DMS 273 (cell line): ENCODE data around the gene MPC2.
"Not testable (repeated sequence)": the region's sequence is repeated elsewhere in the genome, so short reads cannot be mapped to it uniquely, and the experiment has no call there.

Experiments used
- DNase-seq: peaks from one replicate; lab custom pipeline; 2025; ENCODE audit not compliant: unreplicated experiment; lab: John Stamatoyannopoulos, UW

The MPC2 gene

DNA sequence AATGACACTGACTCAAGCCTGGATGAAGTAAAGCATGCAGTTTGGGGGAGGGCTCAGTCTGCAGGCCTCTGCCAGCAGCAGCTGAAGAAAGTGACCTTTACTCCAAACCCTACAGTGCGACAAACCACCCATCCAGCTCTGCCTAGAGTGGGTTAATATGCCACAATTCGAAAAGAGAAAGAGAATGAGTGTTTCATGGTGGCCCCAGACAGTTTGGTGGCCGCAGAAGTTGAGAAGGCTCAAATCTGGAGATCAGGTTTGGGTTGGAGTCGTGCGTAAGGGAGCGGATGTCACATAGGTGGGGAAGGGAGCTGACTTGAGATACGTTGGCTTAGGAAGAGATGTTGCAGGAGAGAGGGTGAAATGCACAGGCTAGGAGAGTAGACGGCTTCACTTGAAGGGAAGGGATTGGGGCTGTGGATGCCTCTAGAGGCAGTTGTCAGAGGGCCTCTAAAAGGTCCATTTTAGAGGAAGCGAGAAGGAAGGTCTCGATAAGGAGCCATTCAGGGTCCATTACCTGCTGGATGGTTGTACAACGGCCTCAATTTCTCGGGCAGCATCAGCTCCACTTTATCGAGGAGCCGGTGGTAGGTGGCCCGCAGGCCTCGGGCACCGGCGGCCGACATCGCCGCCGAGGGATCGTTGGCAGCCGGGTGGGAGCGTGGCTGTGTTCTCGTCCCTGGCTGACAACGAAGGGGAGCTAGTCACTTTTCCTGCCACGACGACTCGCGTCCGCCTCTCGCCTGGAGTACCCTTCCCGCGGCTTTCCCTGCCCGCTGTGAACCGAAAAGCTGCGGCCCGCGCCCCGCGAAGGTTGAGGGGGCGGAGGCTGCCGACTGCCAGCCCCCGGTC lies 1.4 kb downstream of the MPC2 start:
- peak; percentile 76 for DNase-seq

DNA sequence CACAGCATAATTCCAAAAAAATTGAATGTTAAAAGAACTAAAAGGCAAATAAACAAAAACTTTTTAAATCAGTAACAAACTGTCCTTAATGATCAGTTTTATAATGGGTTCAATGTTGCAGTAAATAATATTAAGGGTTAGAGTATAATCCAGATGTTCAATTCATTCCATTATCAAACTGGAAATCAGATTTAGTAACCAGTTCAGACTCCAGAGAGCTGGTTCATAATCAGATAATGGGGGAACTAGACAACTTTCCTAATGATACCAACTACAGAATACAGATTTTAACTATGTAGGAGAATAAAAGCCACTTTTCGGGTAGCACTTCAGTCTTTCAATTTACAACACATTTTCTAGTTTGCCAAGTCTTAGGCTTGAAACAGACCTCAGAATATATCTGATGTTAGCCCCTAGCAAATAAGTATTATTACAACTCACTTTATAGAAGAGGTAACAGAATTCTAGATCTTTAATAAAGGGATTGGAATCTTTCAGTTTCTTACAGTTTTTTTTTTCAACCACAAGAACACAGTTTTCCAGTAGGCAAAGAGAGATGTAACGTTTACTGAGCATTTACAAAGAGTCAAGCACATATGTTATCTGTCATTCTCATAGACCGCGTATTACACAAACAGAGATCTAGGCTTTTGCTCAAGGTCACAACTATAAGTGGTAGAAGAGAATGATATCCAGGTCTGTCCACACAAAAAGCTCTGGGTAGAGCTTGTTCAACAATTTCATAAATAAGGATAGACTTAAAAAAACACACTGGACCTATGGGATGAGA lies 2.3 kb downstream of the MPC2 start:
- DNase-seq, result no peak

DNA sequence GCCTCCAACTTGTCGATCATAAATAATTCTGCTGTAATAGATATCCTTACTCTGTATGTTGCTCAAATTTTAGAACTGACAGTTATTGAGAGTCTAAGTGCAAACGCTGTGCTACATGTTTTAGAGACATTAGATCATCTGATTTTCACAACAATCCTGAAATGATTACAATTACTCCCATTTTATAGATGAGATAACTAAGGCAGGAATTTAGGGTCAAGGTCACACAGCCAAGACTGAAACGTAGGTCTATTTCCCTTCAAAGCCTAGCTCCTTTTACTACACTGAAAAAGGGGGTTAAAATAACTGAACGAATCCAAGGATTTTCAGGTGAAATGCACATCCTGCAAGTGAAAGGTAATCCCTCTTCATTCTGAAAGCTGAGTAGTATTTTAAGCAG lies 3.1 kb downstream of the MPC2 start:
- DNase-seq, result no peak

DNA sequence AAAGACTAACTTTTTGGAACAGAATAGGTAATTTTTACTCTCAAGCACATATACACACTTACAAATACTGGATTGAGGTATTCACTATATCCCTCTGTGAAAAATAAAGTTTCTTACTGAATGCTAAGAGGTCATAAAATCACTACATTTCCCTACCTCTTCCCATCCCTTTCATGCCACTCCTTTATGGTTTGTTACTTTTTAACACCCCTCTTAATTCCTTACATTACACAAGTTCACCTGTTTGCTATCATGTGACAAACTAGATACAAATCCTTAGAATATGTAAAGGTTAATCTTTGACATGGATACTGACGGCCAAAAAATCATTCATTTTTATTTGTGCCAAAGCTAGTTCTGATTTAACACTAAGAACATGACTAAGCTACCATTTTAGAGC lies 7.1 kb downstream of the MPC2 start:
- DNase-seq, result no peak

DNA sequence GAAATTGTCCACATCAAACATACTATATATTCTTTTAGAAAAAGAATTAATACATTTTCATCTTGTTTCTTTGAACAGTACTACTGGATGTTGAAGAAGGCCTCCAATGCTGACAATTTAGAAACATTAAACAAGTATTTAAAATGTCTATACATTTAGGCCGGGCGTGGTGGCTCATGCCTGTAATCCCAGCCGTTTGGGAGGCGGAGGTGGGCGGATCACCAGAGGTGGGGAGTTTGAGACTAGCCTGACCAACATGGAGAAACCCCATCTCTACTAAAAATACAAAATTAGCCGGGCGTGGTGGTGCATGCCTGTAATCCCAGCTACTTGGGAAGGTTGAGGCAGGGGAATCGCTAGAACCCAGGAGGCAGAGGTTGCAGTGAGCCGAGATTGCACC lies 8.0 kb downstream of the MPC2 start:
- DNase-seq, result not testable (repeated sequence)

DNA sequence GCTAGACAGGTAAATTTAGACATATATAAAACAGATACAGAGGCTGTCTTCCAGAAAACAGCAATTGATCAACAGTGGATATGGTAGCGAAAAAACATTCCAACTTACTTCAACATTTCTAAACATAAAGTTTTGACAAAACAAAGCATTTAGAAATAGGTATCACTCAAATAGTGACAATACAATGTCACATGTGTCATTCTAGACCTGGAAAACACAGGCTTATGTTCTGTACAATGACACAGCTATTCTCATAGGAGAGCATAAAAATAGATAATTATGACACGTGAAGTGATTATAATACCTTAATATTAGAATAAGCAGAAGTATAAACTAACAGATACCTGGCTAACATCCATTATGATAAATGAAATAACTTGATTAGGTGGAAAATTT lies 8.4 kb downstream of the MPC2 start:
- no peak for DNase-seq

DNA sequence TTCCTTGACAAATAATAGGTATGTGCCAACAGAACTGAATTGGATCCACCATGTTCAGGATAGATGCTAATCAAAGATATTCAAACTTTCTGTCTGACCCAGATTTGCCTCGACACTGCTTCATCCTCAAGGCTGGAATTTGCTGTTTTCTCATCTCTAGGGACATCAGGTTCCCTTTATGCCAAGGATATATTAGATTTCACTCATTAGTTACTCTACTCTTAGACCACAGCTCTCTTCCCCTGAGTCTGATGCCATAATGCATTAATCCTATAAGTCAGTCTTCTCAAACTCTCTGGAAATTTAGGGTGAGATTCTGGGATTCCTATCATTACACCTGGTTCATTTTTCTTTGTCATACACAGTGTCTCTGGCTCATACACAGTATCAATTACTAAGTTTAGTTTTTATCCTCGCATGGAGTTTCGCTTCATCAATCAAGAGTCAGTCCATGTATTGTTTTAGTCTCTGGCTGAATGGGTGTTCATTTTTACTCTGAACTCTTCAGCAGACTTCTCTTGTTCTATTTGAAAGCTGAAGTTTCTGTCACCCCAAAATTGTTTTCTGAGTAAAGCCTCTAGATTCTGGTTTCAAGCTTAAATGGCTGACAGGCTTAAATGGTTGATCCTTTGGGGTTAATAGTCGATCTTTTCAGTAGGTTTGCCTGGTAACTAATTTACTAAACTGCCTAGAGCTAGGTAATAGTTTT lies 9.7 kb downstream of the MPC2 start:
- DNase-seq, result no peak

DNA sequence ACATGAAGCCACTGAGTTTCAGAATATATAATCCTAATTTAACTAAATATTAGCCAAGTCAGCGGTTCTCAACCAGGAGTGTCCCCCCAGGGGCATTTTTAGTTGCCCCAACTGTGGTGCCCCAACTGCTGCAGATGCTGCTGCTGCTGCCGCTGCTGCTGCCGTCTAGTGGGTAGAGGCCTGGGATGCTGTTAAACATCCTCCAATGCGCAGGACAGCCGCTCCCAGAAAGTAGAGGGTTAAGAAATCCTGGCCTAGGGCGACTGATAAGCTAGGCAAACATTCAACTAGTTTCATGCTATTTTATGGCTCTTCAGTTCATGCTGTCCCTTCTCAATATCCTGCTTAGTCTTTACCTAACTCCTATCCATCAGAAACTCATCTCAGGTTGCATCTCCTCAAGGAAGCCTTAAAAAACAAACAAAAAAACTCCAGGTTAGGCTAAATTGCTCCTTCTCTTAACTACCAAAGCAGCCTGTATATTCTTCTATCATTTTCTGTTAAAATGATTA lies 10.3 kb downstream of the MPC2 start:
- DNase-seq, result no peak

DNA sequence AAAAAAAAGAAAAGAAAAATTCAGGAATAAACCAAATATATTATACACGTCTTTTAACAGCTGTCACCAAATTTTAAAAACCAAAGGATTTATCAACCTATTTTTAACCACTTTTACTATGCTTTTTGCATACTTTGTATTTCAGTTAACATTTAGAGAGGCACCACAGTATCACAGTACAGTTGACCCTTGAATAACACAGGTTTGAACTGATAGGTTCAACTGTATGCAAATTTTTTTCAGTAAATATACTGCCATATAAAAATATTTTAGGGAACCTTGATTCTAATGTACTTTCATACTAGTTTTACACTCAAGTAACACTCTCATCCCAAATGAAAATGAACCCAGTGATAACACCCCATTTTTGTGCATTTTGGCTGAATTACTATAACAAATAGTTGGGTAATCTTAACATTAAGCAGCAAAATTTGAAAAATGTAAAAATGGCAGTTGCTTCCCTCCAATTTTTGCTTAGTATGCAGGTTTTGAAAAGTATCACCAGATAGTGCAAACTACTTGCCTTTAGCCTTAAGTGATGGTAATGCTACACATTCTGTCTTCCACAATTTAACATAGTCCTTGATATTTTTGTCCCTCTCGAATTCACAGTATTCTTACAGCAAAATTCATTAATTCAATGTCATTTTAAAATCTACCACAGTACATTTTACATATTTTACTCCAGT lies 12.2 kb downstream of the MPC2 start:
- DNase-seq, result no peak

DNA sequence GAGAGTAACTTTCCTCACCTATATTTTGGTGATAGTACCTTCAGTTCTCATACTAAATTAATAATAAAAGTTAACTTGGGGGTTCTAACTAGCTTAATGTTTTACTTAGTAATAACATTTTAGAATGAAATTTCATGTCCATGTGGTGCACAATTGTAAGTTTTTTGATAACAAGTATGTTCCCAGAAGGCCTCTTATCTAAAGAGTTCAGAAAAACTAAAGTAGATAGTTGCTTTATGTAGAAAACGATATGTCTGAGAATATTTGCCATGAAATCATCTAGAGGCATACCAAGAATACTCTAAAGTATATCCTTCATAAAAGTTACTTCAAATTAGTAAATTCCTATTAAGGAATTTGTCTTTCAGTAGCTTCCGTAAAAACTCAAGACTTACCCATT lies 12.8 kb downstream of the MPC2 start:
- no peak for DNase-seq

DNA sequence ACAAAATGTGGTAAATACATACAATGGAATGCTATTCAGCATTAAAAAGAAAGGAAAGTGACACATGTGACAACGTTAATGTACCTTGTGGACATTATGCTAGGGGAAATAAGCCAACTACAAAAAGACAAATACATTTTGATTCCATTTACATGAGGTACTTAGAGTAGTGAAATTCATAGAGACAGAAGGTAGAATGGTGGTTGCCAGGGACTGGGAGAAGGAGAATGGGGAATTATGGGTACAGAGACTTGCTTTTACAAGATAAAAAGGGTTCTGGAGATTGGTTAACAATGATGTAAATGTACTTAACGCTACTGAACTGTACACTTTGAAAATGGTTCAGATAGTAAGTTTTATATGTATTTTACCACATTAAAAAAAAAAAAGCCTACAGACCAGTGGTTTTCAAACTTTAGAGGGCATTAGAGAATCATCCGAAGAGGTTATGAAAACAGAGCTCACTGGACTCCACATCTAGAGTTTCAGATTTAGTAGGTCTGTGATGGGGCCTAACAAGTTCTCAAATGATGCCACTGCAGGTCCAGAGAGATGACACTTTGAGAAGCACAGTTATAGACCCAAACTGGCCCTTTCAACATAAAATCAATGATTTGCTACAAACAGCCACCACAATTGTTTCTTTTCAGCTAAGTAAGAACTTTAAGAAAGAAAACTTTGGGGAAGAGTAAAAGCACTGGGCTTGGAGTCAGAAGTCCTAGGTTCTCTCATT lies 13.4 kb downstream of the MPC2 start:
- DNase-seq, result no peak

DNA sequence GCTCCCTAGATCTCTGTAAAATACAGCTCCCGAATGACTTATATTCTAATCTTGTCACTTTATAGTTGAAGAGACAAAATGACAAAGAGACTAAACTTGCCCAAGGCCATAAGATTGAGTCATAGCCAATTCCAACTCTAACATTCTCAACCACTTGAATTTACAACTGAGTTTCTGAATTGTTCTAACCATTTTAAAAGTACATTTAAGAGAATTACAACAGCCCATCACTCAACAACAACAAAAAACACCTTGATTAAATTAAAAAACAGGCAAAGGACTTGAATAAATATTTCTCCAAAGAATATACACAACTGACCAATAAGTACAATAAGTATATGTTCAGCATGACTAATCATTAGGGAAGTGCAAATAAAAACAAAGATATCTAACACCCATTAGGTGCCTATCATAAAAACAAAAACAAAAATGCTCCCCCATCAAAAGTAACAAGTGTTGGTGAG lies 14.2 kb downstream of the MPC2 start:
- no peak for DNase-seq

DNA sequence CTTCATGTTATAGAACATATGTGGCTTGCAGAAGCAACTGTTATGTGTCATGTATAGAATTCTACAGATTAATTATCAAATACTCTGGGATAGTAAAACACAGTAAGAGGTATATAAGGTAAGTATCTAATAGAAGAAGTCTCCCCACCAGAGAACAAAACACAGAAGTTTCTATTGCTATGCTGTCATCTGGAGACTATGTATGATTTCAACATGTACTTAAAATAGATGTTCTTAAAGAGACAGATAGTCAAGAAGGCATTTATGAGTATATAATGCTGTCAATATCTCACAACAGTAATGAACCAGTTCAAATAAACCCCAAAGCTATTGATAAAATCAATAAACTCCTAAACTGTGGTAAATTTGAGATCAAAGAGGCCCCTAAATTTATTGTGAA lies 14.8 kb downstream of the MPC2 start:
- no peak for DNase-seq

DNA sequence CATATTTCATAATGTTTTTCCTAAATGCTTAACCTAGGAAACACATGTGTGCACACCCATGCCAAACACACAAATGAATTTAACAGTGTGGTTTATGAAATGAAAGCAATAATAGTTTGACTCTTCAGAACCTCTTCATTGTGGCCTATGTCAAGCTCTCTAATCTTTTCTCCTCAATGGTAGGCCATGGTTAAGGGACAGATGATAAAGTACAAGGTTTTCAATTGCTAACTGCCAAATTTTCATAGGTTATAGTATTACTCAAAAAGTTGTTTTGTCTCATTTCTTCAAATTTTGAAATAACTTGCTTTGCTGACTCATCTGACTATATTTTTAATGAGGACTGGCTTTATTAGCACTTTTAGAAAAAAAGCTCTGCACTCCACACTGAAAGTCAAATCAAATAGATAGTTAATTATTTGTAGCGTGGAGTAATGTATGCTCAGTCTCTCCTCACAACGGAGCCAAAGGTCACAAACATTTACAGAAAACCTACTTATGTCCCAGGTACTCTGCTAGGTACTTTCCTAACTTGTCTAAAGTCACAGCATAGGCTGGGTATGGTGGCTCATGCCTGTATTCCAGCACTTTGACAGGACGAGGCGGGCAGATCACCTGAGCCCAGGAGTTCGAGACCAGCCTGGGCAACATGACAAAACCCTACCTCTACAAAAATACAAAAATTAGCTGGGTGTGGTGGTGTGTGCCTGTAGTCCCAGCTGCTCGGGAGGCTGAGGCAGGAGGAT lies 19.9 kb downstream of the MPC2 start:
- DNase-seq, result no peak

DNA sequence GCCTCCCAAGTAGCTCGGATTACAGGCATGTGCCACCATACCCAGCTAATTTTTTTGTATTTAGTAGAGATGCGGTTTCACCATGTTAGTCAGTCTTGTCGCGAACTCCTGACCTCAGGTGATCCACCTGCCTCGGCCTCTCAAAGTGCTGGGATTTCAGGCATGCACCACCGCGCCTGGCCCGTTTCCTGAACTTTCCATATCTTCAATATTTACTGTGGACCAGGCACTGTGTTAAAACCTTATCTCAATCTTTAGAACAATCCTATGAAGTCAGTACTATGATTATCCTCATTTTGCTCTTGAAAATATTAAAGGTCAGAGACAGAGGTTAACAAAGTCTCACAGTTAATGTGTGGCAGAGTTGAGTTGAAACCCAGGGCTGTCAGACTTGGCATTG lies 21.3 kb downstream of the MPC2 start:
- DNase-seq, result no peak

DNA sequence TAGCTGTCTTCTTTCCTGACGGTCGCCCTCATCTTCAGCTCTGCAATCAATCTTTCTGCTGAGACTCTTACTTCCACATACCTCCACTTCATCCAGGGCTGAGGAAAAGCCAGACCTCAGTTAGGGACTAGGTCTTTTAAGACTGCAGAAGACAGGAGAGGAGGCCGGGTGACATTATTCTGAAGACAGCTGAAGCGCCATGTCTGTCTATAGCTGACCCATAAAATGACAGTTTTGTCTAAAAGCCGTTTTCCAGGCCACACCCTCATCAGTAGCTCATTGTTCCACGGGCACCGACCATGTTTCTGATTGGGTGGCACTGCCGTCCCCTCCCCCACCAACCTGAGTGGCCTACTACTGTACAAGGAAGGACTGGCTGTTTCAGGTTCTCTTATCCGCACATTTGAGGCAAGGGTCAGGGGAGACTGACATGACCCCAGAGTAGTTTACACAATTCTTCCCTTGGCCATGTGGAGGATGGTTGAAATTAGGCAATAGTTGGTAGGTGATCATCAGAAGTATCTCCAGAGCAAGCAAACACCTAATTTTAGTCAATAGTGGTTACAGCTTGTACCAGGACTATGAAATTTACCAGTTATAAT lies 22.9 kb downstream of the MPC2 start, which contains the start of gene ADCY10:
Gene ADCY10 (minus strand): TSS at position 240 of the 602 bp plus-strand sequence. CDS start 8,994 bp downstream, outside the sequence.
- DNase-seq, result no peak

DNA sequence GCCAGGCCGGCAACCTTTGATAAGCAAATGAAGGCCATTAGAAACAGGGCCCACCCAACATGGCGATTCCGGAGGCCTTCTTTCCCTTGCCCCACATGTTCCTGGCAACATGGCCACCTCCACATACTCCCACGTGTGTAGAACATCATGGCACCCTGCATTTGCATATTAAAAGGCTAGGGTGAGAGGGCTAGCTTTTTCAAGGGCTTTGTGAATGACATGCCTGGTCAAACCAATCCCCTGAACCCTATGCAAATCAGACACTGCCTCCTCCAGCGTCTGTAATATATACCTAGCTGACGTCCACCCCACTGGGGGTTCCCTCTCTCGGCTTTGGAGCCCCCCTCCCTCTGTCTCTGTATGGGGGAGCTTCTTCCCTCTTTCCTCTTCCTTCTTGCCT lies 24.6 kb downstream of the MPC2 start:
- DNase-seq, result no peak

DNA sequence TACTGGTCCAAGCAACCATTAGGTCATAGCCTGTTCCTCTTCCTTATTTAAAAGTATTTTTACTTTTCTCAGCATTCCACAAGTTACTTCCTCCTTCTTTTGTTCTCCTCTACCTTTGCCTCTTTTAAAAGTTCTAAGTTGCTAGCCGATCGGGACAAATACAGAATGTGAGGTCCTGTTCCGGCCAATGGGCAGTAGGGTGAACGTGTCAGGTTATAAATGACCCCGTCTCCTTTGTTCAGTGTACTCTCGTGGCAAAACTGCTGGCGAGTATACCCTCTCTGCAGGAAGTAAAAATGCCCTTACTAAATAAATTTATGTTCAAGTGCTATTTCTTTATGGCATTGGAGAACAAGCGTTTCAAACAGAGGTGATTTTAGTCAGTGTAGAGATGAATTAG lies 25.5 kb downstream of the MPC2 start:
- DNase-seq, result no peak

DNA sequence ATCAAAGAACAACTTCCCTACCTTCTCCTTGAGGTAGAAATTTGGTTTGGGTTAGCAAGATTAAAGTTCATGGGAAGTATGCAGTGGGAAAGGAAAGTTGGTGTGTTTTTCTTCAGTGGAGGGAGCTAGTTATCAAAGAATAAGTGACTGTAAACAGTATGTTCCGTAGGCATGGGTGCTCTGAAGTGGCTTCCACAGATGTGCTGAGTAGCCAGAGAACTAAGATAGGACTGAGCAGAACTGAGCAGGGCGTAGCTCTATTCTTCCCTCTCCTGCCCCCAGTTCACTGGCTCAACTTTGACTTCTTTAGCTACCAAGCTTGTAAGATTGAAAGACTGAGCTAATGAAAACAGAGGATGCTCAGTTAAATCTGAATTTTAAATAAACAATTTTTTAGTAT lies 26.3 kb downstream of the MPC2 start:
- DNase-seq, result no peak
